Fibroblast of the aortic adventitia (primary cell): Measurements from ENCODE around the gene MEF2B. TPM values are rescaled to one million over a fixed set of nuclear protein-coding genes. Genes with fewer than 3 reads are reported as not detected.

Experiments used
- DNase-seq: peaks from one replicate; pipeline ENCODE4 v3.0.0-alpha.2; 2010; ENCODE audit warnings: low read depth
- H3K4me3 ChIP-seq: 2 replicates; pipeline ENCODE4 v1.5.1; 2011; ENCODE audit warnings: low read depth, mild to moderate bottlenecking, control low read depth, low read length, moderate library complexity
- CTCF ChIP-seq: IDR thresholded peaks from 2 replicates; pipeline ENCODE4 v1.5.1; 2011; ENCODE audit warnings: mild to moderate bottlenecking, low read length, control low read depth, inconsistent platforms; ENCODE audit not compliant: insufficient read depth
- total RNA-seq: library from RNA; depleted of rRNA; stranded (reverse); fragments of >200 nt; gene quantifications from 2 replicates; pipeline ENCODE4 v1.2.3, GENCODE V29; 2012; ENCODE audit warnings: low replicate concordance

MEF2B gene
- total RNA-seq, 1 donor, result 0.27 TPM

GRCh38 chr19:19096641-19097627 is 73.1 kb downstream of the MEF2B start:
- H3K4me3 ChIP-seq, result no peak overlapping the region
- no peak for DNase-seq
- no peak for TF ChIP-seq CTCF

- no peak for TF ChIP-seq CTCF
- H3K4me3 ChIP-seq, result no peak overlapping the region
- no peak for DNase-seq
These were observed 74.4 kb downstream of the MEF2B start for GRCh38 chr19:19095691-19096090.

Other genes with a start within 250 kb of the MEF2B start
- gene HOMER3, start 229.0 kb downstream of the MEF2B start, total RNA-seq, result 68.7 and 131 TPM in 2 replicates
- 23.1 and 35.3 TPM in 2 replicates for gene SUGP2, start 136.7 kb downstream of the MEF2B start, total RNA-seq
- 29.6 and 30.1 TPM in 2 replicates for gene ARMC6, start 136.7 kb downstream of the MEF2B start, total RNA-seq
- 3.7 and 4.8 TPM in 2 replicates for gene SLC25A42, start 106.3 kb downstream of the MEF2B start, total RNA-seq
- gene TMEM161A, start 31.8 kb downstream of the MEF2B start, total RNA-seq, result 6.7 and 9.3 TPM in 2 replicates
- 3.5 and 13.8 TPM in 2 replicates for gene BORCS8, start 21.9 kb upstream of the MEF2B start, total RNA-seq
- gene RFXANK, start 22.0 kb upstream of the MEF2B start, total RNA-seq, result 38.0 and 61.2 TPM in 2 replicates
- gene NR2C2AP, start 33.2 kb upstream of the MEF2B start, total RNA-seq, result 3.4 and 17.8 TPM in 2 replicates
- gene NCAN, start 41.7 kb upstream of the MEF2B start, total RNA-seq, result not detected in 2 replicates
- 0.27 TPM in 1 of 2 replicates, not detected in the other for gene TM6SF2, start 103.0 kb upstream of the MEF2B start, total RNA-seq
- 22.6 and 32.4 TPM in 2 replicates for gene SUGP1, start 150.2 kb upstream of the MEF2B start, total RNA-seq
- 32.4 and 34.6 TPM in 2 replicates for gene MAU2, start 150.6 kb upstream of the MEF2B start, total RNA-seq
- 36.7 and 46.4 TPM in 2 replicates for gene GATAD2A, start 235.4 kb upstream of the MEF2B start, total RNA-seq